ENCODE results near the gene GRAMD4. TPM values are rescaled to one million over a fixed set of nuclear protein-coding genes. Genes with fewer than 3 reads are reported as not detected.

The GRAMD4 gene
- polyA plus RNA-seq, 1 of the 3 experiments (the other 2 are of a cell fraction), result 15.5 TPM

GRCh38 chr22:46636221-46637002, 16.2 kb downstream of the GRAMD4 start:
- POLR2A ChIA-PET, result no interaction called here
- H4K20me1 ChIP-seq (ENCODE audit: insufficient read depth), result no peaks in the 10 kb centered on the region
- H3K36me3 ChIP-seq (replicated peaks in 1 of 2; ENCODE audit: control insufficient read depth in 1 of 2, insufficient read depth in 2 of 2, low read length in 1 of 2), result no peaks in the 10 kb centered on the region
- TF ChIP-seq, protein P1, sequence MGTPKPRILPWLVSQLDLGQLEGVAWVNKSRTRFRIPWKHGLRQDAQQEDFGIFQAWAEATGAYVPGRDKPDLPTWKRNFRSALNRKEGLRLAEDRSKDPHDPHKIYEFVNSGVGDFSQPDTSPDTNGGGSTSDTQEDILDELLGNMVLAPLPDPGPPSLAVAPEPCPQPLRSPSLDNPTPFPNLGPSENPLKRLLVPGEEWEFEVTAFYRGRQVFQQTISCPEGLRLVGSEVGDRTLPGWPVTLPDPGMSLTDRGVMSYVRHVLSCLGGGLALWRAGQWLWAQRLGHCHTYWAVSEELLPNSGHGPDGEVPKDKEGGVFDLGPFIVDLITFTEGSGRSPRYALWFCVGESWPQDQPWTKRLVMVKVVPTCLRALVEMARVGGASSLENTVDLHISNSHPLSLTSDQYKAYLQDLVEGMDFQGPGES (IDR thresholded peaks at IDR 0.05; ENCODE audit: low read depth, low read length), result no peak
- TF ChIP-seq MXI1 (IDR thresholded peaks at IDR 0.05; ENCODE audit: low read depth, low read length) (no peak), RAD21 (IDR thresholded peaks at IDR 0.05; ENCODE audit: low read length) (no peak), FOXM1 (IDR thresholded peaks at IDR 0.05; ENCODE audit: low read depth) (no peak), GATA2 (CRISPR knock-in tag; IDR thresholded peaks at IDR 0.05) (no peak), PBX3 (IDR thresholded peaks at IDR 0.05) (no peak), MEF2A (IDR thresholded peaks at IDR 0.05; ENCODE audit: borderline replicate concordance, low read depth) (no peak), TEAD4 (IDR thresholded peaks at IDR 0.05; ENCODE audit: borderline replicate concordance, insufficient read depth) (no peak), FOSL2 (IDR thresholded peaks at IDR 0.05; ENCODE audit: borderline replicate concordance, low read depth) (no peak)
- TF ChIP-seq, protein P2, sequence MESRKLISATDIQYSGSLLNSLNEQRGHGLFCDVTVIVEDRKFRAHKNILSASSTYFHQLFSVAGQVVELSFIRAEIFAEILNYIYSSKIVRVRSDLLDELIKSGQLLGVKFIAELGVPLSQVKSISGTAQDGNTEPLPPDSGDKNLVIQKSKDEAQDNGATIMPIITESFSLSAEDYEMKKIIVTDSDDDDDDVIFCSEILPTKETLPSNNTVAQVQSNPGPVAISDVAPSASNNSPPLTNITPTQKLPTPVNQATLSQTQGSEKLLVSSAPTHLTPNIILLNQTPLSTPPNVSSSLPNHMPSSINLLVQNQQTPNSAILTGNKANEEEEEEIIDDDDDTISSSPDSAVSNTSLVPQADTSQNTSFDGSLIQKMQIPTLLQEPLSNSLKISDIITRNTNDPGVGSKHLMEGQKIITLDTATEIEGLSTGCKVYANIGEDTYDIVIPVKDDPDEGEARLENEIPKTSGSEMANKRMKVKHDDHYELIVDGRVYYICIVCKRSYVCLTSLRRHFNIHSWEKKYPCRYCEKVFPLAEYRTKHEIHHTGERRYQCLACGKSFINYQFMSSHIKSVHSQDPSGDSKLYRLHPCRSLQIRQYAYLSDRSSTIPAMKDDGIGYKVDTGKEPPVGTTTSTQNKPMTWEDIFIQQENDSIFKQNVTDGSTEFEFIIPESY (IDR thresholded peaks at IDR 0.05; ENCODE audit: borderline replicate concordance, low read depth), result no peak
- CTCF ChIA-PET, result interaction anchor here (0.8 to 3.4 kb wide), 3 partner anchors 9 to 73 kb away, joined by 4 to 22 read pairs (median 4); no protein-coding TSS in a partner anchor
- DNase-seq, result no peak
- no peak overlapping the region for H3K4me3 ChIP-seq (ENCODE audit: low read depth in 2 of 2, low read length in 1 of 2)
- H3K79me2 ChIP-seq (ENCODE audit: insufficient read depth), result no peaks in the 10 kb centered on the region
- H3K4me1 ChIP-seq (ENCODE audit: control insufficient read depth in 1 of 2, insufficient read depth in 2 of 2, low read depth in 1 of 2, low read length in 1 of 2), result peaks cover 0 to 13% of the 10 kb centered on the region in 2 experiments; a peak in 1 of 4 replicates
- WGBS (ENCODE audit: low lambda C conversion rate), result 89% methylated on average over 16 of the region's 29 CpGs
- no peak overlapping the region for H3K9ac ChIP-seq
- no peak overlapping the region for H3K4me2 ChIP-seq
- no peaks in the 10 kb centered on the region for H3F3A ChIP-seq (replicated peaks; ENCODE audit: insufficient read depth)
- no peak overlapping the region for H2AFZ ChIP-seq (ENCODE audit: low read depth)
- no peaks in the 10 kb centered on the region for H3K9me3 ChIP-seq
- H3K9me2 ChIP-seq, result no peaks in the 10 kb centered on the region
- no peaks in the 10 kb centered on the region for H3K27me3 ChIP-seq (ENCODE audit: insufficient read depth)
- no peak overlapping the region for H3K27ac ChIP-seq (ENCODE audit: low read depth in 2 of 2, low read length in 1 of 2)

Measured in SK-N-SH (cell line).